ENCODE data around the gene TMC7. TPM values are rescaled to one million over a fixed set of nuclear protein-coding genes. Genes with fewer than 3 reads are reported as not detected.
A peak's percentile ranks its signal among the peaks of the same experiment; 100 is the strongest.

Gene TMC7
- total RNA-seq, 3 donors from 2014 or later = 0.64 to 1.3 (median 0.73) TPM

DNA sequence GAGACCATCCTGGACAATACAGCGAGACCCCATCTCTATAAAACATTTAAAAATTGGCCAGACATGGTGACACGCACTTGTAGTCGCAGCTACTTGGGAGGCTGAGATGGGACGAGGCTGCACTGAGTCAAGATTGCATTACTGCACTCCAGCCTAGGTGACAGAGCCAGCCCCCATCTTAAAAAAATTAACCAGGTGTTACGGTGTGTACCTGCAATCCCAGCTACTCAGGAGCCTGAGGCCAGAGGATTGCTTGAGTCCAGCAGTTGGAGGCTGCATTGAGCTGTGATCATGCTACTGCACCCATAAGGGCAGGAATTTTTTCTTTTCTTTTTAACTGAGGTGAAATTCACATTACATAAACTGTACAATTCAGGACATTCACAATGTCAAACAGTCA, 16.9 kb upstream of the TMC7 start:
- DNase-seq (ENCODE audit: low spot score in 2 of 2) = no peak
- TF ChIP-seq POLR2AphosphoS5 (IDR thresholded peaks at IDR 0.05) (no peak), POLR2A (IDR thresholded peaks at IDR 0.05) (no peak)
- Histone ChIP-seq H3K9me3 (no peaks in the 10 kb centered on the region), H3K4me1 (no peaks in the 10 kb centered on the region), H3K4me3 (no peak overlapping the region), H3K36me3 (no peaks in the 10 kb centered on the region), H3K27ac (no peak overlapping the region), H3K27me3 (no peaks in the 10 kb centered on the region)
- intact Hi-C loops (cut with DNase I; ENCODE audit: low total_unique reads) = no loop called here

GRCh38 chr16:18969050-18969854, 14.5 kb upstream of the TMC7 start:
- Histone ChIP-seq H3K27me3 (no peaks in the 10 kb centered on the region), H3K36me3 (no peaks in the 10 kb centered on the region), H3K4me3 (peak overlapping the region; percentile 28 to 45 (median 40)), H3K9me3 (no peaks in the 10 kb centered on the region), H3K4me1 (no peaks in the 10 kb centered on the region), H3K27ac (no peak overlapping the region)
- intact Hi-C loops (cut with DNase I; ENCODE audit: low total_unique reads) = no loop called here
- DNase-seq (ENCODE audit: low spot score in 2 of 2) = peak; percentile 80 to 87
- TF ChIP-seq POLR2A (IDR thresholded peaks at IDR 0.05) (no peak), CTCF (IDR thresholded peaks at IDR 0.05) (peak; percentile 82 to 85 (median 83)), POLR2AphosphoS5 (IDR thresholded peaks at IDR 0.05) (peak; percentile 39 to 50 (median 40))

DNA sequence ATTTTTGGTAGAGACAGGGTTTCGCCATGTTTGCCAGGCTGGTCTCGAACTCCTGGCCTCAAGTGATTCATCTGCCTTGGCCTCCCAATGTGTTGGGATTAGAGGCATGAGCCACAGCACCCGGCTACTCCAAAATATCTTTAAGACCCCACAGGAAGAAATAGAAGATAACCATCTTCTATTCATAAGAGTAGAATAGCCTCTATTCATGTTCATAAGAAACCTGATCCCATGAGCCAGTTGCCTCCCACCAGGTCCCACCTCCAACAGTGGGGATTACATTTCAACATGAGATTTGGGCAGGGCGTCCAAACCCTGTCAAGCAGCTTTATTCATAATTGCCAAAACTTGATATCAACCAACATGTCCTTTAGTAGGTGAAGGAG, 13.9 kb upstream of the TMC7 start:
- intact Hi-C loops (cut with DNase I; ENCODE audit: low total_unique reads) = no loop called here

GRCh38 chr16:18975109-18975508, 8.6 kb upstream of the TMC7 start:
- TF ChIP-seq POLR2A (IDR thresholded peaks at IDR 0.05) = no peak
- TF ChIP-seq POLR2AphosphoS5 (IDR thresholded peaks at IDR 0.05) = no peak
- TF ChIP-seq CTCF (IDR thresholded peaks at IDR 0.05) = no peak
- H3K9me3 ChIP-seq = no peaks in the 10 kb centered on the region
- H3K27ac ChIP-seq = no peak overlapping the region
- H3K4me3 ChIP-seq = no peak overlapping the region
- H3K27me3 ChIP-seq = no peaks in the 10 kb centered on the region
- intact Hi-C loops (cut with DNase I; ENCODE audit: low total_unique reads) = no loop called here
- DNase-seq (ENCODE audit: low spot score in 2 of 2) = no peak
- no peaks in the 10 kb centered on the region for H3K4me1 ChIP-seq
- no peaks in the 10 kb centered on the region for H3K36me3 ChIP-seq

More for the DNA sequence above, 13.9 kb upstream of the TMC7 start:
- Histone ChIP-seq H3K4me1 (no peaks in the 10 kb centered on the region), H3K36me3 (no peaks in the 10 kb centered on the region), H3K27me3 (no peaks in the 10 kb centered on the region), H3K9me3 (no peaks in the 10 kb centered on the region), H3K4me3 (no peak overlapping the region), H3K27ac (no peak overlapping the region)
- no peak for DNase-seq (ENCODE audit: low spot score in 2 of 2)
- TF ChIP-seq CTCF (IDR thresholded peaks at IDR 0.05) = no peak
- no peak for TF ChIP-seq POLR2AphosphoS5 (IDR thresholded peaks at IDR 0.05)
- no peak for TF ChIP-seq POLR2A (IDR thresholded peaks at IDR 0.05)

GRCh38 chr16:18979936-18980335, 3.8 kb upstream of the TMC7 start:
- Histone ChIP-seq H3K9me3 (no peaks in the 10 kb centered on the region), H3K36me3 (no peaks in the 10 kb centered on the region), H3K27me3 (no peaks in the 10 kb centered on the region), H3K4me1 (no peaks in the 10 kb centered on the region), H3K27ac (no peak overlapping the region), H3K4me3 (no peak overlapping the region)
- TF ChIP-seq CTCF (IDR thresholded peaks at IDR 0.05) (no peak), POLR2AphosphoS5 (IDR thresholded peaks at IDR 0.05) (no peak), POLR2A (IDR thresholded peaks at IDR 0.05) (no peak)
- no peak for DNase-seq (ENCODE audit: low spot score in 2 of 2)
- intact Hi-C loops (cut with DNase I; ENCODE audit: low total_unique reads) = no loop called here

Data from breast epithelium (tissue), 4 donors.